Panc1 (cell line): ENCODE data around the gene KCNJ13. TPM values are rescaled to one million over a fixed set of nuclear protein-coding genes. Genes with fewer than 3 reads are reported as not detected.
"Not testable (repeated sequence)": the region's sequence is repeated elsewhere in the genome, so short reads cannot be mapped to it uniquely, and the experiment has no call there.

ENCODE experiments used
- ATAC-seq: fragments of 200-7000 bp; cut with Tn5 transposase; 2 replicates; pipeline ENCODE4 v1.9.1; 2020; ENCODE audit warnings: mild to moderate bottlenecking, moderate library complexity
- BruUV-seq: library from RNA; stranded (reverse); fragments of 400-500 nt; replicated peaks from 2 replicates; lab custom pipeline; 2021; lab: Mats Ljungman, UMichigan
- CTCF ChIA-PET: fragments of 300-600 bp; sonication (Branson Sonifier 250); formaldehyde crosslinking; loops from one replicate; lab custom pipeline; 2022; ENCODE audit warnings: antibody characterized with exemption; lab: Charles Lee
- POLR2A ChIA-PET: fragments of 300-600 bp; sonication (Branson Sonifier 250); formaldehyde crosslinking; loops from one replicate; lab custom pipeline; 2022; ENCODE audit warnings: antibody characterized with exemption; lab: Charles Lee
- DNase-seq: peaks from one replicate; pipeline ENCODE4 v3.0.0-alpha.2; 2010; ENCODE audit warnings: low read depth, low spot score
- H3K27ac ChIP-seq: 2 replicates; pipeline ENCODE4 v1.5.1; 2011; ENCODE audit warnings: mild to moderate bottlenecking, low read length, inconsistent platforms
- H3K27me3 ChIP-seq: fragments of 200-500 bp; sonication (Bioruptor generic); 2 replicates; pipeline ENCODE4 v1.6.0; 2014; ENCODE audit warnings: low read length, inconsistent platforms; ENCODE audit not compliant: control insufficient read depth, insufficient read depth
- H3K36me3 ChIP-seq: fragments of 200-500 bp; sonication (Bioruptor generic); 2 replicates; pipeline ENCODE4 v1.5.1; 2014; ENCODE audit warnings: inconsistent platforms, mild to moderate bottlenecking, low read length, moderate library complexity; ENCODE audit not compliant: control insufficient read depth, insufficient read depth
- H3K4me1 ChIP-seq: 2 replicates; pipeline ENCODE4 v1.5.1; 2011; ENCODE audit warnings: inconsistent platforms, mild to moderate bottlenecking, low read length, moderate library complexity; ENCODE audit not compliant: control insufficient read depth, insufficient read depth
- H3K4me3 ChIP-seq, 2 experiments: 2 replicates each; pipeline ENCODE4 v1.5.1; 2011 to 2012; ENCODE audit warnings: low read depth in 2 of 2, low read length in 2 of 2, mild to moderate bottlenecking in 2 of 2, inconsistent platforms in 1 of 2, moderate library complexity in 1 of 2
- H3K9me3 ChIP-seq: fragments of 200-500 bp; sonication (Bioruptor generic); 2 replicates; pipeline ENCODE4 v1.5.1; 2014; ENCODE audit warnings: low read depth, mild to moderate bottlenecking, inconsistent platforms, low read length, moderate library complexity; ENCODE audit not compliant: control insufficient read depth, insufficient read depth
- POLR2AphosphoS5 ChIP-seq: IDR thresholded peaks from 2 replicates; pipeline ENCODE4 v1.6.1; 2012; ENCODE audit warnings: mild to moderate bottlenecking, low read depth, low read length, moderate library complexity
- SIN3A ChIP-seq: IDR thresholded peaks from 2 replicates; pipeline ENCODE4 v1.6.1; 2012; ENCODE audit warnings: low read depth, mild to moderate bottlenecking, low read length, moderate library complexity, borderline replicate concordance; ENCODE audit not compliant: insufficient read depth
- TCF7L2 ChIP-seq: IDR thresholded peaks from 2 replicates; pipeline ENCODE4 v1.6.1; 2011; ENCODE audit warnings: mild to moderate bottlenecking, low read depth, low read length, inconsistent platforms
- in situ Hi-C: cut with HindIII; loops from 2 replicates; pipeline ENCODE4 v1.10.0; 2016; ENCODE audit warnings: low sequenced_read_pairs, low pct_unique_long_range_greater_than_20kb
- intact Hi-C: fragments of 100-400 bp; cut with micrococcal nuclease; formaldehyde crosslinking; loops from one replicate; pipeline ENCODE4 v1.10.0; 2022; ENCODE audit not compliant: unreplicated experiment
- total RNA-seq: library from RNA; stranded (reverse); gene quantifications from one replicate; pipeline ENCODE4 v1.2.1, GENCODE V29; 2021; ENCODE audit not compliant: unreplicated experiment
- TF ChIP-seq, protein P1 (sequence below), 2 experiments: IDR thresholded peaks; 2 replicates each; pipeline ENCODE4 v1.6.1; 2011 to 2012; ENCODE audit warnings: low read depth in 2 of 2, control low read depth in 1 of 2, low read length in 1 of 2, mild to moderate bottlenecking in 1 of 2, moderate library complexity in 1 of 2; ENCODE audit not compliant: insufficient read depth in 1 of 2
- TF ChIP-seq, protein P2 (sequence below): fragments of 450-650 bp; IDR thresholded peaks from 2 replicates; pipeline ENCODE4 v1.5.1; 2017; ENCODE audit warnings: mild to moderate bottlenecking

KCNJ13 gene
- total RNA-seq, 1 experiment from 2014 or later, result 1.1 TPM

DNA sequence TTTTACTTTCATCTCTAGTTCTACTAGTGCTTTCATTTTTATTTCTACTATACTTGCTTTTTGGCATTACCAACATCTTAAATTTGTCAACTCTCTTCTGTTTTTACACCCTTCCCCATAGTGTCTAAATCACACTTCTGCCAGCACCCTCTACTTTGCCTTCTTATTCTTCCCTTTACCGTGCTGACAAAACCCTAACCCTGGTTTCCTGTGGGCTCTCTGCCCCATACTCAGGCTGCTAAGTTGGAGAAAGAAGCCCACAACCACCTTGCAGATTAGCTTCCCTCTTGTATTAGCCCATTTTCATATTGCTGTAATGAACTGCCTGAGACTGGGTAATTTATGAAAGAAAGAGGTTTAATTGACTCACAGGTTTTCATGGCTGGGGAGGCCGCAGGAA, 54.5 kb downstream of the KCNJ13 start:
- Histone ChIP-seq H3K4me3 (no peak overlapping the region), H3K9me3 (no peaks in the 10 kb centered on the region), H3K36me3 (no peaks in the 10 kb centered on the region), H3K27ac (no peak overlapping the region), H3K27me3 (no peaks in the 10 kb centered on the region), H3K4me1 (peaks cover 4% of the 10 kb centered on the region; the same call in 1 of the 2 replicates)
- TF ChIP-seq POLR2AphosphoS5, result no peak
- TF ChIP-seq, protein P1, sequence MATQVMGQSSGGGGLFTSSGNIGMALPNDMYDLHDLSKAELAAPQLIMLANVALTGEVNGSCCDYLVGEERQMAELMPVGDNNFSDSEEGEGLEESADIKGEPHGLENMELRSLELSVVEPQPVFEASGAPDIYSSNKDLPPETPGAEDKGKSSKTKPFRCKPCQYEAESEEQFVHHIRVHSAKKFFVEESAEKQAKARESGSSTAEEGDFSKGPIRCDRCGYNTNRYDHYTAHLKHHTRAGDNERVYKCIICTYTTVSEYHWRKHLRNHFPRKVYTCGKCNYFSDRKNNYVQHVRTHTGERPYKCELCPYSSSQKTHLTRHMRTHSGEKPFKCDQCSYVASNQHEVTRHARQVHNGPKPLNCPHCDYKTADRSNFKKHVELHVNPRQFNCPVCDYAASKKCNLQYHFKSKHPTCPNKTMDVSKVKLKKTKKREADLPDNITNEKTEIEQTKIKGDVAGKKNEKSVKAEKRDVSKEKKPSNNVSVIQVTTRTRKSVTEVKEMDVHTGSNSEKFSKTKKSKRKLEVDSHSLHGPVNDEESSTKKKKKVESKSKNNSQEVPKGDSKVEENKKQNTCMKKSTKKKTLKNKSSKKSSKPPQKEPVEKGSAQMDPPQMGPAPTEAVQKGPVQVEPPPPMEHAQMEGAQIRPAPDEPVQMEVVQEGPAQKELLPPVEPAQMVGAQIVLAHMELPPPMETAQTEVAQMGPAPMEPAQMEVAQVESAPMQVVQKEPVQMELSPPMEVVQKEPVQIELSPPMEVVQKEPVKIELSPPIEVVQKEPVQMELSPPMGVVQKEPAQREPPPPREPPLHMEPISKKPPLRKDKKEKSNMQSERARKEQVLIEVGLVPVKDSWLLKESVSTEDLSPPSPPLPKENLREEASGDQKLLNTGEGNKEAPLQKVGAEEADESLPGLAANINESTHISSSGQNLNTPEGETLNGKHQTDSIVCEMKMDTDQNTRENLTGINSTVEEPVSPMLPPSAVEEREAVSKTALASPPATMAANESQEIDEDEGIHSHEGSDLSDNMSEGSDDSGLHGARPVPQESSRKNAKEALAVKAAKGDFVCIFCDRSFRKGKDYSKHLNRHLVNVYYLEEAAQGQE (IDR thresholded peaks at IDR 0.05; ENCODE audit: insufficient read depth in 1 of 2, low read depth in 2 of 2, low read length in 1 of 2), result no peak
- TF ChIP-seq SIN3A, result no peak
- TF ChIP-seq, protein P2, sequence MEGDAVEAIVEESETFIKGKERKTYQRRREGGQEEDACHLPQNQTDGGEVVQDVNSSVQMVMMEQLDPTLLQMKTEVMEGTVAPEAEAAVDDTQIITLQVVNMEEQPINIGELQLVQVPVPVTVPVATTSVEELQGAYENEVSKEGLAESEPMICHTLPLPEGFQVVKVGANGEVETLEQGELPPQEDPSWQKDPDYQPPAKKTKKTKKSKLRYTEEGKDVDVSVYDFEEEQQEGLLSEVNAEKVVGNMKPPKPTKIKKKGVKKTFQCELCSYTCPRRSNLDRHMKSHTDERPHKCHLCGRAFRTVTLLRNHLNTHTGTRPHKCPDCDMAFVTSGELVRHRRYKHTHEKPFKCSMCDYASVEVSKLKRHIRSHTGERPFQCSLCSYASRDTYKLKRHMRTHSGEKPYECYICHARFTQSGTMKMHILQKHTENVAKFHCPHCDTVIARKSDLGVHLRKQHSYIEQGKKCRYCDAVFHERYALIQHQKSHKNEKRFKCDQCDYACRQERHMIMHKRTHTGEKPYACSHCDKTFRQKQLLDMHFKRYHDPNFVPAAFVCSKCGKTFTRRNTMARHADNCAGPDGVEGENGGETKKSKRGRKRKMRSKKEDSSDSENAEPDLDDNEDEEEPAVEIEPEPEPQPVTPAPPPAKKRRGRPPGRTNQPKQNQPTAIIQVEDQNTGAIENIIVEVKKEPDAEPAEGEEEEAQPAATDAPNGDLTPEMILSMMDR, result no peak
- no peak for TF ChIP-seq TCF7L2
- intact Hi-C loops, result no loop called here
- no peak for ATAC-seq
- DNase-seq, result no peak
- BruUV-seq, result no TSS peak
- ChIA-PET POLR2A (no interaction called here), CTCF (no interaction called here)
- in situ Hi-C loops, result no loop called here

- ATAC-seq, result no peak
- Histone ChIP-seq H3K4me3 (no peak overlapping the region), H3K27me3 (no peaks in the 10 kb centered on the region), H3K27ac (no peak overlapping the region), H3K36me3 (no peaks in the 10 kb centered on the region), H3K4me1 (peaks cover 4% of the 10 kb centered on the region; the same call in 1 of the 2 replicates), H3K9me3 (no peaks in the 10 kb centered on the region)
- intact Hi-C loops, result no loop called here
- CTCF ChIA-PET, result interaction anchor here (0.5 kb wide), 1 partner anchor 63 kb away, joined by 3 read pairs; no protein-coding TSS in a partner anchor
- BruUV-seq, result no TSS peak
- no peak for TF ChIP-seq TCF7L2
- TF ChIP-seq, protein P2, result no peak
- TF ChIP-seq SIN3A, result no peak
- TF ChIP-seq, protein P1 (IDR thresholded peaks at IDR 0.05; ENCODE audit: insufficient read depth in 1 of 2, low read depth in 2 of 2, low read length in 1 of 2), result no peak
- no peak for TF ChIP-seq POLR2AphosphoS5
- no peak for DNase-seq
- in situ Hi-C loops, result no loop called here
- POLR2A ChIA-PET, result no interaction called here
Measured at GRCh38 chr2:232721261-232721660, 55.1 kb downstream of the KCNJ13 start.

- intact Hi-C loops, H3K36me3 ChIP-seq, DNase-seq, H3K4me3 ChIP-seq, in situ Hi-C loops, H3K4me1 ChIP-seq, H3K27ac ChIP-seq, H3K9me3 ChIP-seq, BruUV-seq, ATAC-seq, POLR2A ChIA-PET, CTCF ChIA-PET, H3K27me3 ChIP-seq: not testable (repeated sequence)
Measured at GRCh38 chr2:232720056-232720455, 56.3 kb downstream of the KCNJ13 start.
